ENCODE data around the gene A2M.
"Not testable (repeated sequence)": the region's sequence is repeated elsewhere in the genome, so short reads cannot be mapped to it uniquely, and the experiment has no call there.

A2M gene

DNA sequence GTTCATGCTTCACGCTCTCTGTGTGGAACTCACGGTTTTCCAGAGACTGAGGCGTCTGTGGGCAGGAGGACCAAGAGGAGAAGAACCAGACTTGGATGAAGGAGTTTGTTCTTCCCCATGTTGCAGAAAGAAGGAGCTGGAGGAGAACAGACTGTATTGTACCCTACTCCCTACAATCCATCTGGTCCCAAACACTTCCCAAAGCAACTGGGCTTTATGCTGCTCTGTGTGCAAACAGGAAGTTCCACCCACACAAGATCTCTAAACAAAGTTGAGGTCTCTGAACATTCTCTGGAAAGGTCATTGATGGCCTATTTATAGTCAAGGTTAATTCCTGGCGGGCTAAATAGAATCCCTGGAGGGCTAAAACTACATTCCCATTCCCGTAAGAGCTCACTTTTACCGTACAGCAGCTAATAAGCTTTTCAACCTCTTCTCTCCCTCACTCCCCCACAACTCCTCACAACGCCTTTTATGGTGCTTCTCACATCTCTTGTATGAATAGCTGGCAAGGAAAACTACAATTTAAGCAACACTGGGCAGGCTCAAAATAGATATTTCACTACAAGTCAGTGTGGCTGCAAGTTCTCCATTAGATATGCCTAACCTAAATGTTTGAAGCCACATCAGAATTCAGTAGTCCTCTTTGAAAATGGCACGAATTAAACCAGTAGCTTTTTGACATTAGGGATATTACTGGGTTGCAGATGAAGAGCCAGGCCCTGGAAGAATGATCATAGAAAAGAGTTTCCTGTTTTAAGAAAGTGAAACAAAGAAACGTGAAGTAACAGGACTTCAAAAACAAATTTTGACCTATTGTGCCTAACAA, at the start of gene A2M:
TSS of gene A2M (minus strand) at position 189 of the 829 bp plus-strand sequence. CDS start at position 119, 70 bp downstream.
- no peak for DNase-seq

DNA sequence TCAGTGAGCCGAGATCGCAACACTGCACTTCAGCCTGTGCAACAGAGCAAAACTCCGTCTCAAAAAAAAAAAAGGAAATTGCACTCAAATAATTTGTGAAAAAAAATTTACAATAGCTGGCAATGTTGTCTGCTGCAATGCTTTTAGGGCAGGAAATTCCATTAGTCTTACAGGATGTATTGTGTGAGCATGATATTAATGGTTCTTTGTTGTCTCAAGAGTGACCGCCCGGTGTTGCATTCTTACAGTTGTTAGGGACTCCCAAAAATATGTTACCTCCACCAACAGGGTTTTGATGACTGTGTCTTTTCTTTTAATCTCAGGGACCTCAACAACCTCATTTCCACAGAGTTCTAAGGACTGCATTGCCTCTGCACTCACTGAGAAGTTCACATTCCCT, 47.7 kb upstream of the A2M start:
- DNase-seq = no peak

DNA sequence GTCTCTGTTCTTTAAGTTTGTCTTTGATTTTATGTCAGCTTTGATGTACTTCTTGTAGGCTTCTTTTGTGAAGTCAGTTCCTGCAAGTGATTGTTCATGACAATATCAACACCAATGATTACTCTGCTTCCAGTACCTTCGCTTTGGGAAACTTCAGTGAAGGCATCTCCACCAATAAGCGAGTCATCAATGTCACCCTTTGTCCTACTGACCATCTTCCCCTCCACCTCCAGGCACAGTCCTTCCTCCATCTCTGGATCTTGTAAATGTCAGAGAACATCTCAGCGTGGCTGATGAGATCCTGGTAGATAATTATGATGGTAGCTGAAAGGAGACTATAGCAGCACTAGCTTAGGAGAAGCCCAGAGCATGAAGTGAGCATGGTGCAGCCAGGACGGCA, 40.4 kb upstream of the A2M start:
- DNase-seq = no peak

DNA sequence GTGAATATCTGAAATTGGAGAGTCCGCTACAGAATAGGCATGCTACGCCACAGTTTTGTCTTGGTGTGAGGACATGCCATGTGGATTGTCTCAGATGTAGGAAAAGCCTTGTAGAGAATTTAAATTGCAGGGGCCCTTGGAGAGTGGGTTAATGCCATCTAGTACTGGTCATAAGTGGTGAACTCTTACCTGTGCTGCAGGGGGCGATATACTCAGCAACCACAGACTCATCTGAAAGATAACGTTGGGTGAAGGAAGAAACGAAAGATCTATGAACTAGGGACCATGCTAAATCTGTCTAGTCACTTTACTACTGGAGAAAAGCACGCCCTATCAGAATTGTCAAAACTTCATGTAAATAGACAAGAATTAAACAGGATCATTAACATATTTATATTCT, 33.7 kb upstream of the A2M start:
- DNase-seq = no peak

DNA sequence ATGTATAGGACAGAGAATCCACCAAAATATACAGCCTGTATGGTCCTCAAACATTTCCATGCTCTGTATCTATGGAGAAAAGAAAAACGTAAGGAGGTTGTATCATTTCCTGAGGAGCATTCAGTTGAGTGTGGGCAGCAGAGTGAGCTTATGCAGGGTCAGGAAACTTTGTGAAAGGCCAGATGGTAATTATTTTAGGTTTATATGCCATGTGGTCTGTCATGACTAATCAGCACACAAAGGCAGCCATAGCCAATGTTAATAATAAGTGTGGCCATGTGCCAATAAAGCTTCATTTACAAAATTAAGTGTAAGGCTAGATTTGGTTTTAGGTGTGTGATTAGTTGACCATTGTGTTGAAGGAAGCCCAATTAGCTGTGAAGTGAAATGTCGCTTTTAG, 33.2 kb upstream of the A2M start:
- DNase-seq = no peak

DNA sequence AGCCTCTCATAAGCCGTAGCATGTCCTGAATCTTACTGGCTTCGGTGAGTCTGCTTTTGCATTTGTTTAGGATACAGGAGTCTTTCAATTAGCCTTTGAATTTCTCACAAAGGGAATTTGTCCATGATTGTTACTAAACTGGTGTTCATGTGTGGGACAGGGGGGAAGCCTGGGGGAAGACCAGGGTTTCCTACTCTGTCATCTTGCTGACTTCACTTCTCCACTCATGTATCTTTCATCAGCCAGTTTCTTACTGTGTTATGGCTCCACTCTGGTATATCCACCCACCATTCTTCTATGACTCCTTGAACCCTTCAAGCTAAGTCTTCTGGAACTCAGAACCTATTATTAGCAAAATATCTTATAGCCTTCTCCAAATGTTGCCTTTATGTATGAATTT, 31.7 kb upstream of the A2M start:
- no peak for DNase-seq

DNA sequence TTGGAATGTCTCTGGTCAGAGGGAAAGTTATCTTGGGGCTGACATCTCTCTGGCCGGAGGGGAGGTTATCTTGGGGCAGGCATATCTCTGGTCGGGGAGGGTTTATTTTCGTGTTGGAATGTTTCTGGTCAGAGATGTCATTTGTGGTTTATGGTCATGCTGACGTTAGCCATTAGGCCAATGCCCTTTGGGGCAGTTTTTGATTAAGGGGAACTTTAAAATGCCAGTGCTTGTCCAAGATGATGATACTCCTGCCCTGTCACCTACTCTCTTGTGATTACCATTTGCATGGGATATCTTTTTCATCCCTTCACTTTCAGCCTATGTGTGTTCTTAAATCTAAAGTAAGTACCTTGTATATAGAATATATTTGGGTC, 29.0 kb upstream of the A2M start:
- no peak for DNase-seq

DNA sequence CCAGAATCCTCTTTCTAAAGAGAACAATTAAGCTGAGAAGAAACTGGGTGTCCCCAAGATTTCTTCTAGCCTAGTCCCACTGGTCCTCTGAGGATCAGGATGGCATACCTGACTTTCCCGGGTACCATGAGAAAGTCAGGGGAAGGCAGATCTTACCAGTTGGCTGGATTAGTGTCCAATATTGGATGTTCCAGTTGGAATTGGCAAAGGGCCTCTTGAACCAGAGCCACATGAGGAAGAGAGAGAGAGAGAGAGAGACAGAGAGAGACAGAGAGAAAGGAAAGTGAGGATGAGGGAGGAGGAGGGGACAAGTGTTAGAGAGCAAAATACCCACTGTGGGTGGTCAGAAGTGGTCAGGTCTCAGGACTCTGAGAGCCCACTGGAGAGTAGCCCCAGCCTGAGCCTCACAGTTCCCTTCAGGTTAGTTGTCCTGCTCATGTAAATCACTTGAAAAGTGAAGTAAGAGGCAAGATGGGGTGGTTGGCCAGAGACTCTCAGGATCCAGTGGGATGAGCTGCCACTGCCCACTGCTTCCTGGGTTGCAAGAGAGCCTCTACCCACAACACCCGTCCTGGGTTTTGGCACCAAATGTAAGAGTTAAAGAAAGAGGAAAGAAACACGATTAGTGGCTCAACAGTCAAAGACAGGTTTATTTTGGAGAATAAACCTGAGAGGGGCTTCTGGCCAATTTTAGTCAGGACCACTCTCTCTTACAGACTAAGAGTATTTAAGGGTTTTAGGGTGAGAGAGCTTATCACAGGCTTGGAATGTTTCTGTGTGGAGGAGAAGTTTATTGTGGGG, 28.4 kb upstream of the A2M start:
- DNase-seq = no peak

DNA sequence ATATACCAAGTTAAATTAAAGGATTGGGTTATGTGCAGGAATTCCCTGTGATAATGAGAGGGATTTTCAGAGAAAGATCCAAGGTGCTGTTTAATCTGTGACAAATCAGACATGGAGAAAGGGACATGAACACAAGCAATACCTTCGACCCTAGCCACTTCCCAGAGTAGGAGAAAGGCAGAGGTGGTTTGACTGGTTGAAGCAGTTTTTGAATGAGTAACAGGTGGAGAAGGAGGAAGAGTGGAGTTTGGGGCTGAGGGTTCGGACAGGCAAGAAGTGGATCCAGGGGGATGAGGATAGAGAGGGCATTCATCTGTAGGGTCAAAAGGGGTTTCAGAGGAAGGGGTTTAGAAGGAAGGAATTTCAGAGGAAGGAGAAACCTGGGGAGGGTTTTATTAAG, 27.4 kb upstream of the A2M start:
- no peak for DNase-seq

DNA sequence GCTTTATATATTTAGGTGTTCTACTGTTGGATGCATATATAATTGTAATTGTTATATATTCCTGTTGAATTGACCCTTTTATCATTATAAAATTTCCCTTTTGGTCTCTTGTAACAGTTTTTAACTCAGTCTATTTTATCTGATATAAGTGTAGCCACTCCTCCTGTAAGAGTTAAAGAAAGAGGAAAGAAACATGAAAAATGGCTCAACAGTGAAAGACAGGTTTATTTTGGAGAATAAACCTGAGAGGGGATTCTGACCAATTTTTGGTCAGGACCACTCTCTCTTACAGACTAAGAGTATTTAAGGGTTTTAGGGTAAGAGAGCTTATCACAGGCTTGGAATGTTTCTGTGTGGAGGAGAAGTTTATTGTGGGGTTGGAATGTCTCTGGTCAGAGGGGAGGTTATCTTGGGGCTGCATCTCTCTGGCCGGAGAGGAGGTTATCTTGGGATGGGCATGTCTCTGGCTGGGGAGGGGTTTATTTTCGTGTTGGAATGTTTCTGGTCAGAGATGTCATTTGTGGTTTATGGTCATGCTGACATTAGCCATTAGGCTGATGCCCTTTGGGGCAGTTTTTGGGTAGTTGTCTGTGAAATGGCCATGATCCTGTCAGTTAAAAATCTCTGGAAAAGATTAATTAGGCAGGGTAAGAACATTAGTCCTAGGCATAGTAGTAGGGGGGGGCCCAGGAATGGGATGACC, 24.0 kb upstream of the A2M start:
- DNase-seq = not testable (repeated sequence)

DNA sequence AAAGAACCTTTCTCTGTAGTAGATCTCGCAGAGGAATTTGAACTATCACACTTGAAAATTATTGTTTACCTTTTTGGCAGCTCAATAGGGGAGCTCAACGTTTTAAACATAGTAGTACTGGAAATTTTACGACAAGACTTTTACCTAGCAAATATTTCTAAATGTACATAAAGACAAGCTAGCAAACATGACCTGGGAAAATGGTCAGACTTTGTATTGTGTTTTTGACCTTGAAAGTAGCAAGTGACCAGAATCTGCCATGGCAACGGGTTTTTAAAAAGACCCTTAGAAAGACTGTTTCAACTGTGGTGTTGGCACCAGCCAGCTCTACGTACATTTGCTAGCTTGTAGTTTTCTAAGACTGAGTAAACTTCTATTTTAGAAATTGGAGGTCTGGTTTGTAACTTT, 20.2 kb upstream of the A2M start:
- DNase-seq = no peak

DNA sequence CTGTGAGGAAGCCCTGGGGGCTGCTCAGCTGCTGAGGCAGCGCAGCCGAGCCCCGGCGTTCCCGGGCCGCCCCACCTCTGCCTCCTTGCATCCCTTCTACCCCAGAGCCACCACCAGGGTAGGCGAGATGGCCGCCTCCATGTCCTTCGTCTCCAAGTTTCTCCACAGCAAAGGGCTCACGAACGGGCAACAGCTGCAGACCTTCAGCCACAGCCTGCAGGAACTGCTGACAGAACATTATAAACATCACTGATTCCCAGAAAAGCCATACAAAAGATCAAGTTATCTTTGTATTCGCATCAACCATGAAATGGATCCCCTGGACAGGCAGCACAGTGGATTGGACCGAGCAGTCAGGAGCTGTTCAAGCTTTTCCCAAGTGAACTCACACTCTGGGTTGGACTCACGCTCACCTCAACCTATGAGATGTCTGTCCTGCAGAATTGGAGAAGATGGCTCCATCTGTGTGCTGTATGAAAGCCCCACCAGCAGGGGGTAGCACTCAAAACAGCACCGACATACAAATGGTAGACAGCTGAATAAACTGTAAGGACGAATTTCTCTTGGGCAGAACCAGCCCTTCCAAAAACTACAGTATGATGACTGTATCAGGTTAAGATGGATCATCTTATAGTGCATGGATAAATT, 19.4 kb upstream of the A2M start:
- no peak for DNase-seq

DNA sequence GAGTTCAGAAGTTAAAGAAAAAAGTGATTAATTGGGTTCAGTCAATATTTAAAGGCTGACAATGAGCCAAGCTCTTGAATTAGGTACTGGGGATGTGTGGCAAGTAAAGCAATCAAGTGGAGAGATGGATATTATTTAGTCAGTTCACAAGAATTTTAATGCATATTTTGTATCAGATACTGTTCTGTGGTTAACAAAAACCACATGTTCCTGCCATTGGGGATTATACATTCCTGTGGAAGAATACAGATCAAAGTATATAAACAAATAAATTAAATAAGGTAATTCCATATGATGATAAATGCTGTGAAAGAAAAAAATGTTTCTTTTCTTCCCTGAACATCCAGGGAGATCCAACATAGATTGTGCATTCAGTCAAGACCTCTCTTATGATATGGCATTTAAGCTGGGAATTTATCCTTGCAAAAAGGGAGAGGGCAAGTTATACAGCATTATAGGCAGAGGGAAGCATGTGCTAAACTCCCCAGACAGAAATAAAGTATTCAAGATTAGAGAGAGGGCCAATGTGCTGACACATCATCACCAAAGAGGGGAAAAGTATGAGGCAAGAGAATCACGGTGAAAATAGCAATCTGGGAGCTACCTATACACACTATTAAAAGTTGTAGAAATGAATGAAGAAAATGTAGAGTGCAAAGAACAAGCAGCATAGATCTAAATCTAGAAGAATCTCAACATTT, 17.6 kb upstream of the A2M start:
- no peak for DNase-seq

DNA sequence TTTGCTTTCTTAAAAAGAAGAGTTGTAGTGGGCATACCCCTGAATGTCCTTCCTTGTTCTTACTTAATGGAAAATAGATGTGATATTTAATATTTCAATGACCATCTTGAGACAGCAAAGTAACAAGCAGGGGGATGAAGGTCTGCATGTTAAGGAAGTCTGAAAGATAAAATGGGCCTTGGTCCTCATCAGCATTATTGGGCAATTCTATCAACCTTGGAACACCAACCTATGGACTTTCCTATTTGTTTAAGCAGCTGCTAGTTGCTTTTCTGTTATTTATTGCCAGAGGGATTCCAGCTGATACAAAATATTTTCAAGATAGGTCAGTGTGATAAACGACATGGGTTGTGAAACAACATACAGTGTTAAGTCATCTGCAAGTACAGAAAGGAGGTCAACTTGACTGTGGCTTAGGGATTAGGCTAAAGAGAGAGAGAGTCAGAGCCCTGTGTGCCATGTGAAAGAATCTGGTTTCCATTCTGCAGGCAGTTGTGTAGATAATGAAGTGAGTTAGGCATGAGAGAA, 16.4 kb upstream of the A2M start:
- DNase-seq = no peak

DNA sequence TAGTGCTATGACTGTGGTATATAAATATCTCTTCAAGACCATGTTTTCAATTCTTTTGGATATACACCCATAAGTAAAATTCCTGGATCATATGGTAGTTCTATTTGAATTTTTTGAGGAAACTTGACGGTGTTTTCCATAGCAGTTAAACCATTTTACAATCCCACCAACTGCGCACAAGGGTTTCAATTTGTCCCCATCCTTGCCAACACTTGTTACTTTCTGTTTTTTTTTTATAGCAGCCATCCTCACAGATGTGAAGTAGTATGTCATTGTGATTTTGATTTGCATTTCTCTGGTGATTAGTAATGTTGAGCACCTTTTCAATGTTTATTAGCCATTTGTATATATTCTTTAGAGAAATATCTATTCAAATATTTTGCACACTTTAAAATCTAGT, 14.5 kb upstream of the A2M start:
- no peak for DNase-seq

DNA sequence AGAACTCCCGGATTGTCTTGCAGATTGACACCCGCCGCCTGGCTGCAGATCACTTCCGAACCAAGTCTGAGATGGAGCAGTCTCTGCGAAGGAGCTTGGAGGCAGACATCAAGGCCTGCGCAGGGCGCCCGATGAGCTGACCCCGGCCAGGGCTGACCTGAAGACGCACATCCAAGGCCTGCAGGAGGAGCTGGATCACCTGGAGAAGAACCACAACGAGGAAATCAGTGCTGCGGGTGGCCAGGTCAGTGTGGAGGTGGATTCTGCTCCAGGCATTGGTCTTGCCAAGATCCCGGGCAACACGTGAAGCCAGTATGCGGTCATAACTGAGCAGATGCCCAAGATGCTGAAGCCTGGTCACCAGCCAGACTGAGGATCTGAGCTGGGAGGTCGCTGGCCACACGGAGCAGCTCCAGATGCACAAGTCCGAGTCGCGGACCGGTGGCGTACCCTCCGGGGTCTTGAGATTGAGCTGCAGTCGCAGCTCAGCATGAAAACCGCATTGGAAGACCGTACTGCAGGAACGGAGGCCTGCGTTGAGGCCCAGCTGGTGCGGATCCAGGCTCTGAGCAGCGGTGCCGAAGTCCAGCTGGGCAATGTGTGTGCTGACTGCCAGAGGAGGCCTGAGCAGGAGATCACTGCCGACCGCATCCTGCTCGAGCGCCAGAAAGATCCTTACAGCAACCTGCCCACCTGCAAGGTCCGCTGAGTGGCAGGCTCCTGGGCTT, 12.4 kb upstream of the A2M start:
- DNase-seq = no peak

DNA sequence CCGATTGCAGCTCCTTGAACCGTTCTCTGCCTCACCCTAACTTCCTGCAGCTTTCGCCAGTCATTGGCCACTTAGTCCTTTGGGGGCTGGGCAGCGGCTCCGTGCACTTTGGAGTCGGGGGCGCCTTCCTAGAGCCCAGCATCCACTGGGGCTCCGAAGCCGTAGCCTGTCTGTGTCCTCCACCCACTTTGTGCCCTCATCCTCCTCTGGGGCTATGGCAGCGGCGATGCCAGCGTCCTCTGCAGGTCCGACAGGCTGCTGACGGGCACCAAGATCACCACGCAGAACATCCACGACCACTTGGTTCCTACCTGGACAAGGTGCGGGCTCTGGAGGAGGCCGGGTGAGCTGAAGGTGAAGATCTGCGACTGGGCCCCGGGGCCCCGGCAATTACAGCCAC, 11.8 kb upstream of the A2M start:
- DNase-seq = no peak

DNA sequence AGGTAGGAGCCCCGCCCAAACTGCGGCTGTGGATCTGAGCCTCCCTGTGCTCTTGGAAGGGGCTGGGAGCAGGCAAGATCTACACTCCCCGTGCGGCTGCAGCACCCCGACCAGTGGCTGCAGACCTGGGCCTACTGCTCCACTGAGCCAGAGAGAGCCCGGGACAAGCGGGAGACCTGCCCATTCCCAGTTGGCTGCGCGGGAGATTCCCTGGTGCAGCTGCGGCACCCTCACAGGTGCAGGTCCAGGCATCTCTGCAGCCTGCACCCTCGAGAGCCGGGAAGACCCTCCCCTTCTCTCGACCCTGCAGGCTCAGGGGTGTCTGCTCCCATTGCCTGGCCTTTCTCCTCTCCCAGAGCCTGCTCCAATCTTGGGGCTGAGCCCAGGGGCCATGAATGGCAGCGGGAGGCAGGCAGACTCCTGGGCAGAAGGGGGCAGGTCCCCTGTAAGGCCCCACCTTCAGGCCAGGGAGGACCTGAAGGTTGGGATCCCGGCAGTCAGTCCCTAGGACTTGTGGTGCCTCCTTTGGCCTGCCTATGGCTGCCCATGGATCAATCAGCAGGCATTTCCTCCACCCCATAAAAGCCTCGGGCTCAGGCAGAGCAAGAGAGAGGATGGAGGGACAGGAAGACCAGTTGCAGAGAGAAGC, 8.8 kb upstream of the A2M start:
- no peak for DNase-seq

DNA sequence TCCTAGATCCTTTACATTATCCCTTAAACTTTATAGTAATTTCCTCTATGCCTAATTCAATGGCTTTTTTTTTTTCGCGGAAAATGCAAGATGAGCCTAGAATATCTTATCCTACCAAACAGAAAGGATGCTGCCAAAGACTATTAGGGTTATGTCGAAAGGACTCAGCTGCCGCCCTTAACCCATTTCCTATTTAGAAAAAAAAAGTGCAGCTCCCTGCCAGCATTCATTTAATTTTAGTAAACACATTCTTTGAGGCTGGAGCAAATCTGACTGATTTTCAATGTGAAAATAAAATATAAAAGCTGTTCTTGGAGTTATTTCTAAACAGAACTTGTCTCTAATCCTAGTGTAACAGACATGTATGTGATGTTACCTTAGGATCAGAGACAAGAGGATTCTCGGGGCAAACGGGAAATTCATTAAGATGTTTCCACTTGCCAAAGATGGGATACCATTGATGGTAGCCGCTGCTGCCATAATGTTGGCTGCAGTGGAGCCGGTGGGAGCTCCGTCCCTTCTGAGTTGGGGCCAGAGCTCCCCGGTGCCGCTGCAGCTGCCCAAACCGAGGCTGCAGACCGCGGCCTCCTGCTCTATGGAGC, 8.2 kb upstream of the A2M start:
- DNase-seq = no peak

DNA sequence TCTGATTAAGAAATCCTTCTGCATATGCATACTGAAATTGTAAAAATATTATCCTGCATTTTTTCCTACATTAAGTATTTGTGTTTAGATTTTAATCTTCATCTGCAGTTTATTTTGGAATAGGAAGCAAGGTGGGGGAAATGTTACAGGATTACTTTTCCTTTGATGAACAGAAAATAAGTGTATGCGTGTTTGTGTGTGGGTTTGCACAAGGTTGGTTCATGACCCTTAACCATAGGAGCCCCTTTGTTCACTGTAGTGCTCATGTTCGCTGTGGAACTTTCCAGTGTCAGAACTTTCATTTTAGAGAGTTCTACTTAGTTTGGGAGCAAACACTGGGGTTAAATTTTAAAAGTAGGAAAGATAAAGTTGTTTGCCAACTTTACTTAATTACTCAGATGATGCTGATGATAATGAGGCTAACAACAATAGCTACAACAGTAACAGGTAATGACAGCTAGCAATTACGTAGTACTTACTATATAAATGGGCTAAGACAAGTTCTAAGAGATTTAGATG, 6.4 kb upstream of the A2M start:
- DNase-seq = no peak
